Pancreas (tissue), 10 donors: Measurements from ENCODE around the gene BCL11B. TPM values are rescaled to one million over a fixed set of nuclear protein-coding genes. Genes with fewer than 3 reads are reported as not detected.

ENCODE experiments used
- ATAC-seq, 4 donors: fragments of 200-7000 bp; cut with Tn5 transposase; one replicate each; pipeline versions ENCODE4 v1.8.0 to v1.9.1; 2020; ENCODE audit warnings: mild to moderate bottlenecking in 4 of 4, moderate library complexity in 4 of 4
- DNase-seq, 6 donors: peaks; one replicate each; pipeline ENCODE4 v3.0.0-alpha.2; 2020
- FAIRE-seq: peaks from 2 replicates; lab custom pipeline; 2012; peaks lifted over from hg19 to GRCh38; lab: Jason Lieb, UNC
- H3K27ac ChIP-seq, 4 donors: fragments of 200-600 bp; sonication (generic); 1 replicate in 3 of 4; 2 replicates in 1 of 4; pipeline versions ENCODE4 v1.5.0 to v1.8.0; 2020
- H3K27me3 ChIP-seq, 4 donors: fragments of 200-600 bp; one replicate each; pipeline ENCODE4 v1.8.0; 2021
- H3K36me3 ChIP-seq, 3 donors: fragments of 200-600 bp; sonication (generic) in 1 of 3; one replicate each; pipeline versions ENCODE4 v1.5.0 to v1.8.0; 2020 to 2021
- H3K4me1 ChIP-seq, 3 donors: fragments of 200-600 bp; one replicate each; pipeline ENCODE4 v1.8.0; 2021
- H3K4me3 ChIP-seq, 4 donors: fragments of 200-600 bp; sonication (generic) in 2 of 4; one replicate each; pipeline versions ENCODE4 v1.5.0 to v1.8.0; 2020 to 2021
- H3K9me3 ChIP-seq, 4 donors: fragments of 200-600 bp; one replicate each; pipeline ENCODE4 v1.8.0; 2021
- WGBS, 2 donors: extraction: QIAGEN DNeasy Blood & Tissue Kit; methylation state at CpG; one replicate each; pipeline ENCODE4 v1.1.7; 2013; 5-methylcytosine and 5-hydroxymethylcytosine counted together
- intact Hi-C, 3 donors: fragments of 100-400 bp; cut with DNase I; formaldehyde crosslinking; loops; one replicate each; pipeline versions ENCODE4 v1.11.1 to v1.14.2; 2022
- polyA plus RNA-seq, 2 donors: library from polyadenylated mRNA; stranded (reverse); fragments of 200-250 nt; gene quantifications; one replicate each; pipeline ENCODE4 v1.2.3, GENCODE V29; 2013
- total RNA-seq, 6 donors: library from RNA; stranded (reverse); fragmentation: NEBNext Ultra II Directional in 4 of 6; extraction: Animal tissue kit (Norgen Biotek cat#: 25700) in 4 of 6; gene quantifications; one replicate each; pipeline versions ENCODE4 v1.2.1 to v1.2.4, GENCODE V29; 2021 to 2023
- TF ChIP-seq, protein P1 (sequence below), 4 donors: fragments of 200-600 bp; sonication (generic) in 3 of 4; IDR thresholded peaks; one replicate each; pipeline versions ENCODE4 v1.5.0 to v1.8.0; 2021; ENCODE audit warnings: antibody characterized with exemption in 4 of 4
- donor health status: healthy with polysubstance abuse.
- donor health status: DM: no; HTN: no; CAD: no; lungs with moderate emphysema.
- donor health status: DM: no; HTN: no; CAD: no.
- donor health status: control.
- donor health status: control.
- donor health status: Bipolar disorder and iron deficiency.
- donor health status: DM: yes; HTN: yes; CAD: no.
- donor health status: DM: no; HTN: no; CAD: no.
- donor health status: DM: no; HTN: no; CAD: no.
- donor health status: DM: yes; HTN: yes; CAD: no.

Gene BCL11B
- total and polyA plus RNA-seq, 8 donors, result 0.04 to 0.47 (median 0.27) TPM

DNA sequence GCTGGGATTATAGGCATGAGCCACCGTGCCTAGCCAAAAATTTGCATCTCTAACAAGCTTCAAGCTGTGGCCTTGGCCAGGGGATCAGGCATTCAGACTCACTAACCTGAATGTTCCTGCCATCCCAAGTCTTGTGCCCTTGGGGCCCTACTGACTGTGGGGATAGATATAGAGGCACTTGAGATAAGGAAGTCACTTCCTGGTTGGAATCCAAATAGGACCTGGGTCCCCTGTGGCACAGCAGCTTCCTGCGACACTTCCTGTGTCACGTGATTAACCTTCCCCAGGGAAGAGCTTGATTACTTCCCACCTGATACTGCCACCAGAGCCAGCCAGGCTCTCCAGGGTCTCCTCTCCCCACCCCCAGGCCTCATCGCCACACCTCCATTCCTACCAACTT lies 128.2 kb downstream of the BCL11B start:
- ATAC-seq (no peak), DNase-seq (no peak), FAIRE-seq (no peak)
- Histone ChIP-seq H3K4me1 (no peaks in the 10 kb centered on the region), H3K4me3 (no peak overlapping the region), H3K9me3 (no peaks in the 10 kb centered on the region), H3K27ac (no peak overlapping the region), H3K27me3 (no peaks in the 10 kb centered on the region), H3K36me3 (no peaks in the 10 kb centered on the region)
- intact Hi-C loops, result no loop called here
- whole genome bisulfite sequencing, 2 donors, result 70 to 78% methylated on average over 4 of the region's 4 CpGs
- TF ChIP-seq, protein P1, sequence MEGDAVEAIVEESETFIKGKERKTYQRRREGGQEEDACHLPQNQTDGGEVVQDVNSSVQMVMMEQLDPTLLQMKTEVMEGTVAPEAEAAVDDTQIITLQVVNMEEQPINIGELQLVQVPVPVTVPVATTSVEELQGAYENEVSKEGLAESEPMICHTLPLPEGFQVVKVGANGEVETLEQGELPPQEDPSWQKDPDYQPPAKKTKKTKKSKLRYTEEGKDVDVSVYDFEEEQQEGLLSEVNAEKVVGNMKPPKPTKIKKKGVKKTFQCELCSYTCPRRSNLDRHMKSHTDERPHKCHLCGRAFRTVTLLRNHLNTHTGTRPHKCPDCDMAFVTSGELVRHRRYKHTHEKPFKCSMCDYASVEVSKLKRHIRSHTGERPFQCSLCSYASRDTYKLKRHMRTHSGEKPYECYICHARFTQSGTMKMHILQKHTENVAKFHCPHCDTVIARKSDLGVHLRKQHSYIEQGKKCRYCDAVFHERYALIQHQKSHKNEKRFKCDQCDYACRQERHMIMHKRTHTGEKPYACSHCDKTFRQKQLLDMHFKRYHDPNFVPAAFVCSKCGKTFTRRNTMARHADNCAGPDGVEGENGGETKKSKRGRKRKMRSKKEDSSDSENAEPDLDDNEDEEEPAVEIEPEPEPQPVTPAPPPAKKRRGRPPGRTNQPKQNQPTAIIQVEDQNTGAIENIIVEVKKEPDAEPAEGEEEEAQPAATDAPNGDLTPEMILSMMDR (IDR thresholded peaks at IDR 0.05), result no peak

GRCh38 chr14:99143126-99143525 lies 128.9 kb downstream of the BCL11B start:
- 30 to 34% methylated on average over 2 of the region's 2 CpGs for WGBS, 2 donors
- DNase-seq (no peak), ATAC-seq (no peak), FAIRE-seq (no peak)
- intact Hi-C loops, result no loop called here
- H3K27me3 ChIP-seq, result no peaks in the 10 kb centered on the region
- no peak overlapping the region for H3K27ac ChIP-seq
- no peak overlapping the region for H3K4me3 ChIP-seq
- H3K9me3 ChIP-seq, result no peaks in the 10 kb centered on the region
- H3K36me3 ChIP-seq, result no peaks in the 10 kb centered on the region
- TF ChIP-seq, protein P1 (IDR thresholded peaks at IDR 0.05), result no peak
- no peaks in the 10 kb centered on the region for H3K4me1 ChIP-seq

- 72 to 80% methylated on average over 7 of the region's 7 CpGs for WGBS, 2 donors
- no peak for FAIRE-seq
- no peak overlapping the region for H3K27ac ChIP-seq
- DNase-seq, result no peak
- no peaks in the 10 kb centered on the region for H3K9me3 ChIP-seq
- no peaks in the 10 kb centered on the region for H3K4me1 ChIP-seq
- intact Hi-C loops, result no loop called here
- H3K27me3 ChIP-seq, result no peaks in the 10 kb centered on the region
- H3K36me3 ChIP-seq, result no peaks in the 10 kb centered on the region
- TF ChIP-seq, protein P1 (IDR thresholded peaks at IDR 0.05), result no peak
- ATAC-seq, result no peak
- no peak overlapping the region for H3K4me3 ChIP-seq
Measured at GRCh38 chr14:99141236-99141635, 130.8 kb downstream of the BCL11B start.

DNA sequence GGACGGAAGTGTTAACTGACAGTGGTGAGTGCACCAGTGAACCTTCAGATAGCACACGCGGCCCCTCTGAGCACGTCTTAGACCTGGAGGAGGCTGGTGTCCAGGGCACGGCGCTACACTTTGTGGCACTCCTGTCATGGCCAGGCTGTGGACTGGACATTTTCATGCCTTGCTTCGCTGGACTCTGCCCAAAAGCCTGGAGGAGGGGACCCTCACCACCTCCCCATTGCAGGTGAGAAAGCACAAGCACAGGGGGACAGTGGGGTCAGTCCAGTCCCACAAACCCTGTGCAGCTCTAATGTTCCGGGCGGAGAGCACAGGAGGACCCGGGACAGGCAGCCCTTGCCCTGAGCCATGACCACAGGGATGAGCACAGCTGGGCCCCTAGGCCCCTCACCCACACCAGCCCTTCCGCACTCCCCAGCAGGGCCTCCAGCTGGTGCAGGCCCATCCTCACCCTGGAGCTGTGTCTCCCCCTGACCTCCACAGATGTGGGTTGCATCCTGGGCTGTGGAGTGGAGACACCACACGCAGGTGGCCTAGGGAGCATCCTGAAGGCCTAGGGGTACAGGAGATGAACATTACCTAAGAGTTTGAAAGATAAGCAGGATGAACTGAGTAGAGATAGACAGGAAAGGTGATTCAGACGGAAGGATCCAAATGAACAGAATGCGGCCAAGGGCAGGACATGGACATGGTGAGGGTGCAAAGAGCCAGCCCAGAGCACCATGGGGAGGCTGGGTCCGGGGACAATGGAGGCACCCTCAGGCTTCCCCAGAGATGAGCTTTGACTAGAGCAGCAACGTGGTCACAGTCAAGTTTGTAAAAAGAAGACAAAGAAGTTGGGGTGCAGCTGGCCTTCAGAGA lies 132.8 kb downstream of the BCL11B start:
- intact Hi-C loops, result no loop called here
- H3K36me3 ChIP-seq, result no peaks in the 10 kb centered on the region
- DNase-seq (no peak), ATAC-seq (no peak), FAIRE-seq (no peak)
- 76 to 90% methylated on average over 16 of the region's 16 CpGs for WGBS, 2 donors
- no peaks in the 10 kb centered on the region for H3K4me1 ChIP-seq
- no peaks in the 10 kb centered on the region for H3K27me3 ChIP-seq
- TF ChIP-seq, protein P1 (IDR thresholded peaks at IDR 0.05), result no peak
- H3K27ac ChIP-seq, result no peak overlapping the region
- H3K9me3 ChIP-seq, result no peaks in the 10 kb centered on the region
- H3K4me3 ChIP-seq, result no peak overlapping the region
